ENCODE results near the gene RGS3.

DNA sequence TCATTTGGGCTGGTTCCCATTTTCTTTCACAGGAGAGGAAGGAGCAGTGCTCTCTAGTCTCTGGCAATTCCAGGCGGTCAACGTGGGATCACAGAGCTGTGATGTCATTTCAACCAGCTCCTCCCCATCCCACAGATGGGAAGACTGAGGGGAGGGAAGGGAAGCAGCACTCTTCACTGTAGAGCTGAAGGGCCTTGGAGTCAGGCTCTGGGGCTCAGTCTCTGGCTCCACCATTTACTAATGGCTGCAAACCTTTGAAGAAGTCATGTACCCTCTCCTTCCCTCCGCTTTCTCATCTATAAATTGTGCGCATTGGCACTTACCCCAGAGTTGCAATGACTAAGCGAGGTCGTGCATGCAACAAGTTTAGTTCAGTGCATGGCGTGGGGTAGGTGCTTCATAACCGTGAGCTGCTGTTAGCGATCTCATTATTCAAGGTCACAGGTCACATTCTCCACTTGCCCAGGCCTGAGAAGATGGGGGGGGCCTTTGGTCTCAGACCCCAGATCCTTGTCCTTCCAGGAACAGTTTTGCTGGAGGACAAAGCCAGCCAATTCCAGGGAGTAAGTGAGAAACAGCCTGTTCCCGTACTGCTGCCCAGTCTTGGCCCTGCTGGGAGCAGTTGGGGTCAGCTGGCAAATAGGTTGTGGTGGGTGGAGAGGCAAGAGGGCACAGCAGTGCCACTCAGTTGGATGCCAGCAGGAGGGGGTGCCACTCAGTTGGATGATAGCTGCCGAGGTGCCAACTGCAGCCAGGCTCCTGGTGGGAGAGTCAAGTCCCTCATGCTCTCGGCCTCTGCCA, 136.7 kb downstream of the RGS3 start:
- TF ChIP-seq CTCF (IDR thresholded peaks at IDR 0.05) (no peak), POLR2A (IDR thresholded peaks at IDR 0.05) (peak in 1 of 4 donors; percentile 8)
